IMR-90 (cell line): ENCODE results near the gene IQCM. TPM values are rescaled to one million over a fixed set of nuclear protein-coding genes. Genes with fewer than 3 reads are reported as not detected.

Source experiments
- ATAC-seq: fragments of 200-7000 bp; cut with Tn5 transposase; 2 replicates; pipeline ENCODE4 v1.9.1; 2020; ENCODE audit warnings: low read depth, mild to moderate bottlenecking, moderate library complexity
- BruUV-seq: library from RNA; stranded (reverse); fragments of 400-500 nt; replicated peaks from 2 replicates; lab custom pipeline; 2021; lab: Mats Ljungman, UMichigan
- CTCF ChIA-PET: fragments of 300-600 bp; formaldehyde crosslinking; extraction: SDS; loops from one replicate; lab custom pipeline; 2021; ENCODE audit warnings: antibody characterized with exemption; lab: Yijun Ruan, JAX
- POLR2A ChIA-PET: fragments of 300-600 bp; sonication (Branson Sonifier 250); formaldehyde crosslinking; loops from one replicate; lab custom pipeline; 2022; ENCODE audit warnings: antibody characterized with exemption; ENCODE audit not compliant: unreplicated experiment; lab: Charles Lee
- DNase-seq: peaks from one replicate; pipeline ENCODE4 v3.0.0; 2013
- H2AFZ ChIP-seq: replicated peaks from 2 replicates; pipeline ENCODE3; 2013; ENCODE audit warnings: low read length, mild to moderate bottlenecking; ENCODE audit not compliant: poor library complexity
- H2AK5ac ChIP-seq: 2 replicates; pipeline ENCODE4 v1.6.1; 2013; ENCODE audit warnings: low read depth, low read length, inconsistent platforms
- H2AK9ac ChIP-seq: replicated peaks from 2 replicates; pipeline ENCODE3; 2013; ENCODE audit warnings: mild to moderate bottlenecking, low read depth, low read length, moderate library complexity; ENCODE audit not compliant: poor library complexity
- H2BK120ac ChIP-seq: 2 replicates; pipeline ENCODE4 v1.6.1; 2013; ENCODE audit warnings: low read depth, low read length, inconsistent platforms
- H2BK15ac ChIP-seq: 3 replicates; pipeline ENCODE4 v1.6.1; 2013; ENCODE audit warnings: low read depth, low read length, inconsistent platforms
- H2BK20ac ChIP-seq: 2 replicates; pipeline ENCODE4 v1.6.1; 2013; ENCODE audit warnings: low read depth, mild to moderate bottlenecking, inconsistent platforms, low read length, moderate library complexity
- H2BK5ac ChIP-seq: 2 replicates; pipeline ENCODE4 v1.6.1; 2013; ENCODE audit warnings: mild to moderate bottlenecking, low read depth, low read length, inconsistent platforms; ENCODE audit not compliant: poor library complexity, severe bottlenecking
- H3K14ac ChIP-seq: replicated peaks from 2 replicates; pipeline ENCODE4 v1.6.1; 2013; ENCODE audit warnings: low read depth, low read length, inconsistent platforms
- H3K18ac ChIP-seq: 2 replicates; pipeline ENCODE4 v1.6.1; 2013; ENCODE audit warnings: low read depth, low read length, control low read depth
- H3K23ac ChIP-seq: 2 replicates; pipeline ENCODE4 v1.6.1; 2013; ENCODE audit warnings: low read depth, low read length, inconsistent platforms
- H3K27ac ChIP-seq: 2 replicates; pipeline ENCODE4 v1.5.1; 2013; ENCODE audit warnings: mild to moderate bottlenecking, control low read depth, low read length; ENCODE audit not compliant: insufficient read depth
- H3K27me3 ChIP-seq: 2 replicates; pipeline ENCODE4 v1.6.1; 2013; ENCODE audit warnings: low read length; ENCODE audit not compliant: control insufficient read depth, insufficient read depth
- H3K36me3 ChIP-seq: 2 replicates; pipeline ENCODE4 v1.6.1; 2013; ENCODE audit warnings: low read length, mixed read lengths; ENCODE audit not compliant: control insufficient read depth, insufficient read depth
- H3K4ac ChIP-seq: 2 replicates; pipeline ENCODE4 v1.6.1; 2013; ENCODE audit warnings: low read depth, low read length, inconsistent platforms
- H3K4me1 ChIP-seq: 2 replicates; pipeline ENCODE4 v1.6.1; 2013; ENCODE audit warnings: low read length, mixed read lengths; ENCODE audit not compliant: control insufficient read depth, insufficient read depth
- H3K4me2 ChIP-seq: 2 replicates; pipeline ENCODE4 v1.6.1; 2013; ENCODE audit warnings: low read depth, mild to moderate bottlenecking, control low read depth, low read length, moderate library complexity
- H3K4me3 ChIP-seq: 2 replicates; pipeline ENCODE4 v1.5.1; 2013; ENCODE audit warnings: low read depth, mild to moderate bottlenecking, control low read depth, low read length, moderate library complexity; ENCODE audit not compliant: insufficient read depth
- H3K56ac ChIP-seq: 2 replicates; pipeline ENCODE4 v1.6.1; 2013; ENCODE audit warnings: low read length, inconsistent platforms; ENCODE audit not compliant: insufficient read depth; ENCODE audit errors: extremely low read depth
- H3K79me1 ChIP-seq, 2 experiments: 2 replicates each; pipeline ENCODE4 v1.6.1; 2013; ENCODE audit warnings: low read length in 2 of 2, inconsistent platforms in 1 of 2, low read depth in 1 of 2
- H3K9ac ChIP-seq: 2 replicates; pipeline ENCODE4 v1.6.1; 2013; ENCODE audit warnings: low read depth, low read length, control low read depth
- H3K9me1 ChIP-seq: 2 replicates; pipeline ENCODE4 v1.6.1; 2013; ENCODE audit warnings: low read length, inconsistent platforms; ENCODE audit not compliant: insufficient read depth
- H3K9me3 ChIP-seq: 2 replicates; pipeline ENCODE4 v1.6.1; 2013; ENCODE audit warnings: low read length; ENCODE audit not compliant: control insufficient read depth, insufficient read depth
- H4K20me1 ChIP-seq: 2 replicates; pipeline ENCODE4 v1.6.1; 2013; ENCODE audit warnings: low read length, inconsistent platforms; ENCODE audit not compliant: insufficient read depth
- H4K5ac ChIP-seq: 2 replicates; pipeline ENCODE4 v1.6.1; 2013; ENCODE audit warnings: mild to moderate bottlenecking, low read depth, low read length, control low read depth
- H4K8ac ChIP-seq, 2 experiments: 2 replicates each; pipeline ENCODE4 v1.6.1; 2013; ENCODE audit warnings: low read depth in 2 of 2, low read length in 2 of 2, control low read depth in 1 of 2, inconsistent platforms in 1 of 2
- H4K91ac ChIP-seq: 2 replicates; pipeline ENCODE4 v1.6.1; 2013; ENCODE audit warnings: low read depth, low read length, inconsistent platforms; ENCODE audit not compliant: insufficient read depth
- CEBPB ChIP-seq: IDR thresholded peaks from 2 replicates; pipeline ENCODE4 v1.6.1; 2012; ENCODE audit warnings: low read depth, low read length, improper control_type of control experiment
- ELK1 ChIP-seq: fragments of 150-350 bp; IDR thresholded peaks from 2 replicates; pipeline ENCODE4 v1.6.1; 2016; ENCODE audit warnings: low read depth, mild to moderate bottlenecking, low read length, moderate library complexity, borderline replicate concordance
- FOS ChIP-seq: fragments of 150-350 bp; IDR thresholded peaks from 2 replicates; pipeline ENCODE4 v1.6.1; 2016; ENCODE audit warnings: low read depth, low read length
- RCOR1 ChIP-seq: IDR thresholded peaks from 2 replicates; pipeline ENCODE4 v1.6.1; 2012; ENCODE audit warnings: mild to moderate bottlenecking, low read length, improper control_type of control experiment; ENCODE audit not compliant: insufficient replicate concordance
- RFX5 ChIP-seq: IDR thresholded peaks from 2 replicates; pipeline ENCODE4 v1.8.0; 2012; ENCODE audit warnings: low read depth, mild to moderate bottlenecking, low read length, moderate library complexity
- USF2 ChIP-seq: fragments of 150-350 bp; IDR thresholded peaks from 2 replicates; pipeline ENCODE4 v1.6.1; 2017; ENCODE audit warnings: mild to moderate bottlenecking, antibody characterized with exemption, low read length, low read depth
- WGBS, 2 experiments: methylation state at CpG; one replicate each; pipeline versions ENCODE4 v1.1.5 to v1.1.7; 2013; ENCODE audit warnings: missing lambda C conversion rate in 2 of 2; ENCODE audit not compliant: insufficient read length in 1 of 2; ENCODE audit errors: extremely low coverage in 2 of 2; 5-methylcytosine and 5-hydroxymethylcytosine counted together
- dilution Hi-C: fragments of 300-500 bp; cut with HindIII; formaldehyde crosslinking; loops from one replicate; pipeline ENCODE4 v1.14.3; 2018; ENCODE audit warnings: low sequenced_read_pairs; ENCODE audit not compliant: unreplicated experiment
- in situ Hi-C: fragments of 300-500 bp; cut with MboI; formaldehyde crosslinking; loops from 3 replicates; pipeline ENCODE4 v1.14.3; 2019; ENCODE audit warnings: low sequenced_read_pairs, inconsistent platforms, mixed read lengths
- intact Hi-C: fragments of 100-400 bp; cut with micrococcal nuclease; formaldehyde crosslinking; loops from 2 replicates; pipeline ENCODE4 v1.10.0; 2022
- polyA plus RNA-seq, 3 experiments: library from polyadenylated mRNA; depleted of rRNA; stranded (reverse); fragments of >200 nt; gene quantifications; 2 replicates each; pipeline ENCODE4 v1.2.3, GENCODE V29; 2012; ENCODE audit warnings: low replicate concordance in 1 of 3
- total RNA-seq: library from RNA; depleted of rRNA; stranded (reverse); fragments of >200 nt; gene quantifications from 2 replicates; pipeline ENCODE4 v1.2.3, GENCODE V29; 2012

Gene IQCM
- total and polyA plus RNA-seq, 2 of the 4 experiments (the other 2 are of a cell fraction) = not detected

- Histone ChIP-seq H3K27me3 (no peaks in the 10 kb centered on the region), H2AK9ac (no peak overlapping the region), H2BK5ac (no peak overlapping the region), H3K14ac (no peak overlapping the region), H3K9me3 (no peaks in the 10 kb centered on the region), H3K4me2 (peak overlapping the region; percentile 74), H3K36me3 (no peaks in the 10 kb centered on the region), H4K8ac (no peak overlapping the region), H2BK15ac (no peak overlapping the region), H4K5ac (no peak overlapping the region), H2AFZ (no peak overlapping the region), H2BK20ac (no peak overlapping the region), H3K9ac (no peak overlapping the region), H3K4me1 (peaks cover 2% of the 10 kb centered on the region; the same call in 1 of the 2 replicates), H2AK5ac (no peak overlapping the region), H3K4me3 (no peak overlapping the region), H3K18ac (peak overlapping the region; percentile 73; the same call in 1 of the 2 replicates), H3K79me1 (no peaks in the 10 kb centered on the region), H3K9me1 (no peaks in the 10 kb centered on the region), H3K4ac (no peak overlapping the region), H3K56ac (no peak overlapping the region), H4K91ac (no peak overlapping the region), H2BK120ac (no peak overlapping the region), H4K20me1 (no peaks in the 10 kb centered on the region), H3K23ac (no peak overlapping the region), H3K27ac (no peak overlapping the region)
- ATAC-seq = peak; percentile 90
- intact Hi-C loops (no loop called here), in situ Hi-C loops (no loop called here), dilution Hi-C loops (no loop called here)
- POLR2A ChIA-PET = no interaction called here
- no peak for TF ChIP-seq ELK1
- TF ChIP-seq RFX5 = no peak
- TF ChIP-seq RCOR1 = no peak
- peak; percentile 66; the same call in 1 of the 2 replicates for TF ChIP-seq CEBPB
- no peak for TF ChIP-seq USF2
- TF ChIP-seq FOS = peak; percentile 81
- peak; percentile 74 for DNase-seq
- no CpG with 5 or more reads among the region's 4 CpGs for WGBS, 2 experiments
- BruUV-seq = no TSS peak
- CTCF ChIA-PET = no interaction called here
Observed at GRCh38 chr4:149823769-149824221, 8.2 kb upstream of the IQCM start.
